Upper lobe of left lung (tissue), 6 donors: ENCODE data around the gene SRGAP2B. TPM values are rescaled to one million over a fixed set of nuclear protein-coding genes. Genes with fewer than 3 reads are reported as not detected.
"Not testable (repeated sequence)": the region's sequence is repeated elsewhere in the genome, so short reads cannot be mapped to it uniquely, and the experiment has no call there.

Experiments used
- ATAC-seq, 2 donors: fragments of 200-7000 bp; cut with Tn5 transposase; one replicate each; pipeline ENCODE4 v1.9.1; 2022; ENCODE audit warnings: mild to moderate bottlenecking in 2 of 2, moderate library complexity in 2 of 2; ENCODE audit not compliant: low FRiP score in 2 of 2
- DNase-seq, 2 donors: peaks; one replicate each; pipeline ENCODE4 v3.0.0-alpha.2; 2019 to 2020
- H3K27ac ChIP-seq, 4 donors: fragments of 200-600 bp; sonication (generic); one replicate each; pipeline ENCODE4 v1.5.1; 2016 to 2019
- H3K27me3 ChIP-seq, 4 donors: fragments of 200-600 bp; sonication (generic); one replicate each; pipeline ENCODE4 v1.5.1; 2017 to 2019
- H3K36me3 ChIP-seq, 4 donors: fragments of 200-600 bp; sonication (generic); one replicate each; pipeline ENCODE4 v1.5.1; 2016 to 2019
- H3K4me1 ChIP-seq, 4 donors: fragments of 200-600 bp; sonication (generic); one replicate each; pipeline ENCODE4 v1.5.1; 2018 to 2019
- H3K4me3 ChIP-seq, 4 donors: fragments of 200-600 bp; sonication (generic); one replicate each; pipeline ENCODE4 v1.5.1; 2017 to 2019; ENCODE audit warnings: mild to moderate bottlenecking in 2 of 4, moderate library complexity in 1 of 4
- H3K9me3 ChIP-seq, 4 donors: fragments of 200-600 bp; sonication (generic); one replicate each; pipeline ENCODE4 v1.5.1; 2018 to 2019
- POLR2AphosphoS5 ChIP-seq, 2 donors: sonication (generic); formaldehyde crosslinking; IDR thresholded peaks; one replicate each; pipeline ENCODE4 v1.5.1; 2017; ENCODE audit warnings: antibody characterized with exemption in 2 of 2
- WGBS, 2 donors: methylation state at CpG; one replicate each; pipeline ENCODE4 v1.1.5; 2017 to 2018; 5-methylcytosine and 5-hydroxymethylcytosine counted together
- total RNA-seq, 6 donors: library from RNA; depleted of rRNA in 4 of 6; stranded (reverse); fragments of >200 nt in 4 of 6; gene quantifications; one replicate each; pipeline versions ENCODE4 v1.1.0 to v1.2.1, GENCODE V29; 2016 to 2021
- donor health status: DM: no; HTN: no; CAD: no; lungs with moderate emphysema.
- donor health status: DM: no; HTN: yes; CAD: no; lungs with severe emphysema.

The SRGAP2B gene
- total RNA-seq, 6 donors from 2014 or later: 12.5 to 42.5 (median 29.0) TPM

DNA sequence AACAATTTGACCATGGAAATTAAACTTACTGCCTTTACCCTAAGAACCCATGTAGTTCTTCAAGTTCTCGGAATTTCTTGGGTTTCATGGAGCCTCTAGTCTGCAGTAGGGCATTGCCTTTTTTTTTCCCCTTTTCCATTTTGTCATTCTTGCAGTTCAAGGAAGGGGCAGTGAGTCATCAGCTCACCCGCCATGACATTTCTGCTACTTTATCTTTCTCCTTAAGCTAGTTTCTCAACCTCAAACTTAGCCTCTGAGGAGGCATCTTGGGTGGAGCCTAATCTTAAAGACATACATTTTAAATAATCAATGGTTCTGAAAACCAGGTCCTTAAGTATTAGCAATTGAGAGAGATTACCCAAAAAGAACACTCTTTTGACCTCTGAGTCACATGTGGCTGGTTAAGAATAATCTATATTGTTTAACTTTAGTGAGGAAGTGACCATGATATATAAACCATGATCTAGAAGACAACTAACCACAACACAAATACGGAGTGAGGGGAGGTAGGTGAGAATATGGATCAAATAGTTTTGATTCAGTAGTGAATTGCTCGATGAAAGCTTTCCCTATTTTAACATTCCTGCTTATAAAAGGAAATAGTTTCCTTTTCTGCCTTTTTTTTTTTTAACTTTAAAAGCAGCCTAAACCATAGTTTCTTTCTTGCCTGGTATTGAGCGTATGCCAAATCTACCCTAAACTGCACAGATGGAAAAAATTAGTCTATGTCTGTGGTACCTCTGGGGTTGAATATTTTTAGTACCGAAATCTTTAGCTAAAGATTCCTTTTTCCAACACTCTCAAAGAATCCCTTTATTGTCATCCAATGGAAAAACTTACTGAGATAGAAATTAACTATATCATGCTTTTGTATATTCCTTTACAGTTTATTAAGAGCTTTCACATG, 20.7 kb upstream of the SRGAP2B start:
- ATAC-seq: peak in 1 of 2 donors; percentile 86
- H3K4me1 ChIP-seq, H3K9me3 ChIP-seq, H3K36me3 ChIP-seq, H3K4me3 ChIP-seq, H3K27ac ChIP-seq, H3K27me3 ChIP-seq, DNase-seq: not testable (repeated sequence)
- WGBS, 2 donors: no CpG with 5 or more reads among the region's 6 CpGs

DNA sequence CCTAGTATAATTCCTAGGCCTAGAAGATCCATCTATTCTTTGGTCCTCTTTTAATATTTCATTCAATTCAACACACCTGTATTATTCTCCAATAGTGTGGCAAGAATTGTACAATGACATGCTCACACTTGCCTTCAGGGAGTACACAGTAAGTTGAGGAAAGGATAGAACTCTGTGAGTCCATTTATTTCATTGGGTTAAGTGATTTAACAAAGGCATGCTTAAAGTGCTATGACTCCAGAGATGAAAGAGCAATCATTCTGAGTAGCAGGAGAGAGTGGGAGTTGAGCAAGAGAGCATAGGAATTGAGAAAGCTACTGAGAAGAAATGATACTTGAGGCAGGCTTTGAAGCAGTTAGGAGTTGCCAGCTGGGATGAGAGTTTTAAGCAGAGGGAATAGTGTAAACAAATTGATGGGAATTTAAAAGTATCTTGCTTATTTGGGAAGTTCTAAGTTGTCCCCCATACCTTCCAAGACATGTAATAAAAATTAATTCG, 19.5 kb upstream of the SRGAP2B start:
- H3K27me3 ChIP-seq, H3K4me1 ChIP-seq, H3K36me3 ChIP-seq, H3K4me3 ChIP-seq, DNase-seq, H3K9me3 ChIP-seq, H3K27ac ChIP-seq: not testable (repeated sequence)
- WGBS, 2 donors: no CpG with 5 or more reads among the region's 1 CpG
- peak in 1 of 2 donors; percentile 10 for ATAC-seq

DNA sequence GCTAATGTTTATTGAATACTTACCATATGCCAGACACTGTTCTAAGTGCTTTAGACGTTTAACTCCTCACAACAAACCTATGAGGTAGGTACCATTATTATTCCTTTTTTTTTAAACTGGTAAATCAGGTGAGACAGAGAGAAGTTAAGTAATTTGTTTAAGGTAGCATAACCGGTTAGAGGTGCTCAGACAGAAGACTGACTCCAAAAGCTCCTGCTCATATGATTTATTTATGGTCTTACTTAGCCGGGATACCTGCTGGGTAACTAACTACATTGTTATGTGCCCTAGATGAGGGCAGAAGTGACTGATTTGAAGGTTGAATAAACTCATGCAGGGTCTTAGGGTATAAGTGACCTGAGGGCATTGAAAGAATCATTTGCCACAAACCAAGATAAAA, 17.6 kb upstream of the SRGAP2B start:
- not testable (repeated sequence) for DNase-seq, H3K36me3 ChIP-seq, H3K4me3 ChIP-seq, H3K4me1 ChIP-seq, H3K9me3 ChIP-seq, H3K27me3 ChIP-seq, ATAC-seq, H3K27ac ChIP-seq
- no CpG with 5 or more reads among the region's 3 CpGs for WGBS, 2 donors

DNA sequence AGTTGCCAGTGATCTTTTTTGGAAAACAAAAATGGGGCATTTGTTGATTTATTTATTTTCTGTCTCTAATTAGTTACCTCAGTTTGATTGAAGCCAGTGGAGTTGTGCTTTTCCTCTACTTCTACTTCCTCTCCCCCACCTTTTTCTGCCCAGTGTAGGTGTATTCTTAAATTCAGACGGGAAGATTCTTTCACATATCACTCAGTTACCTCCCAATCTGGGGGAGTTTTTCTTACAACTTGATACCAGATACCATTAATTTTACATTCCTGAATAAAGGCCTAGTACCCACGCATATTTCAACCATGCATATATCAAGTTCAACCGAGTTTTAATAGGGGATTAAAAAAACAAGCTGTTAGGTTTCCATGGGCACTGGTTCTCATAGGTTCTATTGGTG, 16.5 kb upstream of the SRGAP2B start:
- H3K4me1 ChIP-seq, H3K9me3 ChIP-seq, H3K4me3 ChIP-seq, DNase-seq, H3K27ac ChIP-seq, ATAC-seq, H3K36me3 ChIP-seq, H3K27me3 ChIP-seq: not testable (repeated sequence)
- no CpG with 5 or more reads among the region's 3 CpGs for WGBS, 2 donors

DNA sequence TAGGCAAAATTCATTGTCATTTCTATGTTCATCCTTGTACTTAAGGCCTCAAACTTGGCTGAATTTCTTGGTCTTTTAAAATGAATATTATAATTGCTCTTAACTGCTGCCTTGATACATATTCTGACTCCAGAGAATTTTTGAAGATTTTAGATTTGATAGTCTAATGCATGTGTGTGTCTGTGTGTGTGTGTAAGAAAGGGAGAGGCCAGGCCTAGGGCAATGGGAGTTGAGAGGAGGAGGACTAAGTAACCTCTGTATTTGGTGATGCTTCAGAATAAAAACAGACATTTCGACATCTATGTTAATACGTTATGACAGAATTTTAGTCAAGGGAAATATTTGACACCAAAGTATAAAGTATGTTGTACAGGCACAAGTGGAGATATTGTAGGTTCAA, 8.2 kb upstream of the SRGAP2B start:
- ATAC-seq, H3K36me3 ChIP-seq, H3K4me3 ChIP-seq, H3K4me1 ChIP-seq, H3K27me3 ChIP-seq, DNase-seq, H3K27ac ChIP-seq, H3K9me3 ChIP-seq: not testable (repeated sequence)
- WGBS, 2 donors: no CpG with 5 or more reads among the region's 2 CpGs

DNA sequence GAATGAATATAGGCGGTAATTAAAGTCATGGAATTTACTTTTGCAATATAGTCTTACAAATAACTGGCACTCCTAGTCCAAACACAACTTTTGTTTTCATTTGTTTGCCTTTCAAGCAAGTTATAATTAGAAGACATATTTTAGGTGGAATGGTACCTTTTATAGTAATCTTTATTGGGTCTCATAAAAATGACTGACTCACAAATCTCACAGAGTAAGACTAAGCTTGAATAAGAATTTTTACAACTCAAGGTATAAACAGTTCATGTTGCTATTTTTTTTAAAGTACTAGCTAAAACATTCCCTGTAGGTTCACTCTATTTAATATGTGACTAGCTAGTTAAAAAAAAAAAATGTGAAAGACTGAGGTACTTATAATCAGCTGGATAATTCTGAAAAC, 6.6 kb upstream of the SRGAP2B start:
- not testable (repeated sequence) for H3K27ac ChIP-seq, H3K4me1 ChIP-seq, ATAC-seq, H3K36me3 ChIP-seq, H3K9me3 ChIP-seq, DNase-seq, H3K4me3 ChIP-seq, H3K27me3 ChIP-seq
- WGBS, 2 donors: 80% methylated on average over 1 of the region's 1 CpG; no CpG with 5 or more reads in 1 of the 2 donors

GRCh38 chr1:145094655-145095211, 395 bp downstream of the SRGAP2B start:
- peak in 1 of 2 donors; percentile 17 for TF ChIP-seq POLR2AphosphoS5 (IDR thresholded peaks at IDR 0.05)
- peak; percentile 23 to 85 for DNase-seq

DNA sequence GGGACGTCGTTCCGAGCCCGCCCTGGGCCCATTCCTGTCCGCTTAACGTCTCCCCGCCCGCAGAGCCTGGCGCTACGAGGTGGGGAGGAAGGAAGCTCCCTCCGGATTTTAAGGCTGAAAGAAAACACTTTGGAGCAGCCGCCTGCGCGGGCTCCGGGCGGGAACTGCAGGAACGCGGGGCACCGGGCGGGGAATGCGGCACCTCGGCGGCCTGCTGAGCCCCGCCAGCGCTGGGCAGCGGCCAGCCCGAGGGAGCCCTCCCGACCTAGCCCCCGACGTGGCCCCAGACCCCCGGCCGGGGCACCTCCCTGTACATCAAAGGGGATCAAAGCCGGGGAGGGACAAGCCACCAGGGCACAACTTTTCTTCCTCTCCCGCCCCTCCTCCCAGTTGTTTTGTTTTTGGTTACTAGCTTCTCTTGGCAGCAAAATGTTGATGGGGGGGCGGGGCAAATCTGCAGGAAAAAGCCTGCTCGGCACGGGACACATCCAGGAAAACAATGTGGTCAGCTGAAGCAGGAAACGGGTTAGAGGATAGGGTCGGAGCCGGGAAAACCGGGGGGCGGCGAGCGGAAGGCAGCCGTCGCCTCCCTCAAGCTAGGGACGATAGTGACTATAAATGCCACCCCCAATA, 1.5 kb downstream of the SRGAP2B start:
- WGBS, 2 donors: no CpG with 5 or more reads among the region's 47 CpGs
- H3K27me3 ChIP-seq, H3K36me3 ChIP-seq, H3K4me1 ChIP-seq, H3K9me3 ChIP-seq: not testable (repeated sequence)
- Histone ChIP-seq H3K4me3 (peak overlapping the region in 3 of 4 donors; percentile 29 to 52 (median 45)), H3K27ac (peak overlapping the region in 3 of 4 donors; percentile 52 to 81 (median 53))
- ATAC-seq (peak in 1 of 2 donors; percentile 3), DNase-seq (peak; percentile 55 to 88)
- peak in 1 of 2 donors; percentile 11 for TF ChIP-seq POLR2AphosphoS5 (IDR thresholded peaks at IDR 0.05)

More at GRCh38 chr1:145094655-145095211, 395 bp downstream of the SRGAP2B start:
- Histone ChIP-seq H3K4me3 (peak overlapping the region; percentile 35 to 48 (median 42)), H3K27ac (peak overlapping the region in 2 of 4 donors; percentile 79 to 83)
- not testable (repeated sequence) for H3K4me1 ChIP-seq, H3K36me3 ChIP-seq, H3K27me3 ChIP-seq, H3K9me3 ChIP-seq
- WGBS, 2 donors: no CpG with 5 or more reads among the region's 46 CpGs
- peak; percentile 66 to 70 for ATAC-seq

- WGBS, 2 donors: 89% methylated on average over 4 of the region's 7 CpGs; no CpG with 5 or more reads in 1 of the 2 donors
Observed at GRCh38 chr1:145082483-145083255, 12.5 kb downstream of the SRGAP2B start.

DNA sequence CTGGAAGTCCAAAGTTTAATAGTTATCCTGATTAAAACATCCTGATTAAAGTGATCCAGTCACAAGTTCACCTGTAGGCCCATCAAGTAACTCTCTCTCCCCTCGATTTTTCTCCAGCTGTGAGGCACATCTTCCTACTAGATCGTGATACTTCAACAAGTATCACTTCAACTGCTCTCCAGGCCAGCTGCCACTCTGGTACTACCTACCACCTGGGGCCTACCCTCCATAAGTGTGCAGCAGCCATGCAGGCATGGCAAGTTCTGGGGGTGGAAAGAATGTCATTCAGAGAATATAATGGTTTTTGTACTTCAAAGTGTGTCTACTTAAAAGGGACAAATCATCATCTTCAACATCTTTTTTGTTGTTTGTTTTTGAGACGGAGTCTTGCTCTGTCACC, 14.9 kb downstream of the SRGAP2B start:
- not testable (repeated sequence) for DNase-seq, H3K27me3 ChIP-seq, H3K4me1 ChIP-seq, H3K4me3 ChIP-seq, H3K36me3 ChIP-seq, H3K27ac ChIP-seq, H3K9me3 ChIP-seq, ATAC-seq
- WGBS, 2 donors: 80% methylated on average over 2 of the region's 3 CpGs; no CpG with 5 or more reads in 1 of the 2 donors

More at GRCh38 chr1:145082483-145083255, 12.5 kb downstream of the SRGAP2B start:
- ATAC-seq, H3K9me3 ChIP-seq, DNase-seq, H3K4me3 ChIP-seq, H3K4me1 ChIP-seq, H3K27me3 ChIP-seq, H3K27ac ChIP-seq, H3K36me3 ChIP-seq: not testable (repeated sequence)

GRCh38 chr1:145079737-145080136, 15.4 kb downstream of the SRGAP2B start:
- H3K36me3 ChIP-seq, H3K27me3 ChIP-seq, H3K9me3 ChIP-seq, H3K4me3 ChIP-seq, H3K4me1 ChIP-seq, H3K27ac ChIP-seq: not testable (repeated sequence)
- DNase-seq (peak in 1 of 2 donors; percentile 21), ATAC-seq (peak in 1 of 2 donors; percentile 70)
- WGBS, 2 donors: 58% methylated on average over 2 of the region's 2 CpGs; no CpG with 5 or more reads in 1 of the 2 donors
